GM18505 (cell line): ENCODE data around the gene MTA1.

Experiments
- ATAC-seq: cut with Tn5 transposase; IDR thresholded peaks from one replicate; pipeline ENCODE4 v1.9.1; 2021; ENCODE audit not compliant: unreplicated experiment
- POLR2A ChIP-seq: IDR thresholded peaks from 4 replicates; pipeline ENCODE4 v1.6.1; 2011; ENCODE audit warnings: borderline replicate concordance; ENCODE audit not compliant: insufficient read depth, insufficient read length; ENCODE audit errors: extremely low read depth

MTA1 gene

GRCh38 chr14:105383083-105383730 lies 36.4 kb upstream of the MTA1 start:
- no peak for TF ChIP-seq POLR2A
- ATAC-seq: no peak

DNA sequence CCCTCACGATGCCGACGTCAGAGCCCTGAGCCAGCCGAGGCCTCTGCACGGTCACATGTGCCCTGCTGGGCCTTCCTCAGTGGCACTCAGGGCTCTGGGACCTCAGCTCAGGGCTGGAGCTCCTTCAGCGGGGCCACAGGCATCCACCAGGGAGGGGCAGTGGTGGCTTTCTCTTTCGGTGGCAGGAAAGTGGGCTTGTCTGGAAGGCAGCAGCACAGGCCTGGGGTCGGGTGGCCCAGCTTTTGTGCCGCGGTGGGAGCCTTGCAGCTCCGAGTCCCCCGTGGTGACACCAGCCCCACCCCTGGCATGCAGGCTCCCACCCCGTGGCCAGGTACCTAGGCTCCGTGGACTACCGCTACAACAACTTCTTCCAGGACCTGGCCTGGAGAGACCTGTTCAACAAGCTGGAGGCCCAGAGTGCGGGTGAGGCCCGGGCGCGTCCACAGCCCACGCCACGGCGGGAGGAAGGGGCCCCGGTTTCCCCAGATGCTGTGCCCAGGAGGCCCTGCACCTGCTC lies 35.5 kb upstream of the MTA1 start:
- no peak for ATAC-seq
- TF ChIP-seq POLR2A: no peak

DNA sequence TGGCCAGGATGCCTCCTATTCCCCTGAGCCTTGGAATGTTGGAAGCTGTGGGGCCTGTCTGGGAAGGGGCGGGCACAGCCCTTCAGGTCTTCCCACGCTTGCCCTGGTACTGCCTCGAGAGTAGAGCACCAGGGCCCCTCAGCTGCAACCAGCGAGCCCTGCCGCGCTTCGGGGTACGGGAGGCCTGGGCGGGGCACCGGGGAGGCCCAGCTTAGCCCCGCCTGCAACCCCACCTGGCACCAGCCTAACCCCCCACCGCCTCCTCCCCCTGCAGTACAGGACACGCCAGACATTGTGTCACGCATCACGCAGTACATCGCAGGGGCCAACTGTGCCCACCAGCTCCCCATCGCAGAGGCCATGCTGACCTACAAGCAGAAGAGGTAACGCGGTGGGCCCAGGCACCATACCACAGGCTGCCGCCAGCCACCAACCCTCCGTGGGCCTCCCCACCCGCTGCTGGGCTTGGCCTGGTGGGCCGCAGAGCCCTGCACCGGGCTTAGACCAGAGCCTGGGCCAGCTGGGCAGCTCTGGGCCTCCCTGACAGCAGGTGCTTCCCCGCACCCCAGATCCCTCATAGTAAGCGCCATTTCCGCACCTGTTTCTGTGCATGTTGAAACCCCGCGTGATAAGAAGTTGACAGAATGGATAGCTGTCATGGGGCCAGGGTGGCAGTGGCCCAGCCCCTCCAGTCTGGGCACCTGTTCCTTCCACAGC lies 34.9 kb upstream of the MTA1 start:
- TF ChIP-seq POLR2A: no peak
- no peak for ATAC-seq

- ATAC-seq: no peak
- TF ChIP-seq POLR2A: no peak
Observed at GRCh38 chr14:105385322-105385637, 34.3 kb upstream of the MTA1 start.

GRCh38 chr14:105385698-105386365 lies 33.8 kb upstream of the MTA1 start:
- no peak for ATAC-seq
- TF ChIP-seq POLR2A: no peak

DNA sequence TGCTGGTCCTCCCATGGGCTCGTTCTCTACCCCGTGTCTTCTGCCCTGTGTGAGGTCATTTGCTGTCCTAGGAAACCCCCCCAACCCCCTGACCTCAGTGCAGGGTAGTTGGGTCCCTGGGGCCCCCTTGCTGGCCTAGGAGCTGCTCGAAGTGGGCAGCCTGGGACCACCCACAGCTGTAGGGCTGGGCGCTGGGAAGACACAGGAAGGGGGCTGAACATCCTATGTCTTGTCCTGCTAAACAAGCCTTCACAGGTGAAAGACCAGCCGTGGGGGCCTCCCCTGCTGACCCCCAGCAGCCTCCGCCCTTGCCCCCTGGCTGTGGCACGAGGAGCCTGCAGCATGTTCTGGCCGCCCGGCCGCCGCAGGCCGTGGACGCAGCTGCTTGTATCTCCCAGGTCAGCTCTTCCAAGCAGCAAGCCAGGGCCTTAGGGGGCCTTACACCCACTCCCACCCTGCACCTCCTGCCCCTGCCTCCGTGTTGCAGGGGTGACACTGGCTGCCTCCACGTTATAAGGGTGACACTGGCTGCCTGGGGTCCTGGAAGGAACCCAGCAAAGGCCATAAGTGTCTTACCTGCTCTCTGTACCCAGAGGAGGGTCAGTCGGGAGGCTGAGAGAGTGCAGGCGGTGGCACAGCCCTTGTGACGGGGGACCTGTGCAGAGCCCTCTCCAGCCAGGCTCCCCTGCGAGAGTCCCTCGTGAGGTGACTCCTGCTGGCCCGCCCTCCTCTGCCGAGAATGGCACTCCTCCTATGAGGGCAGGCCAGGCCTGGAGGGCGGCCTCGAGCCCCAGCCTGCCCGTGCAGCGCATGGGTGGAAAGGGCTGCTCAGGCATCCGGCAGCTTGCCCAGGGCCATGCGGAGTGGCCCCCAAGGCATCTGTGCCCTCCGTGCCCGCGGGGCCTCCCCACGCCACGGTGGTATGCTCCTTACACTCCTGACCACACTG lies 32.8 kb upstream of the MTA1 start:
- no peak for ATAC-seq
- TF ChIP-seq POLR2A: no peak

DNA sequence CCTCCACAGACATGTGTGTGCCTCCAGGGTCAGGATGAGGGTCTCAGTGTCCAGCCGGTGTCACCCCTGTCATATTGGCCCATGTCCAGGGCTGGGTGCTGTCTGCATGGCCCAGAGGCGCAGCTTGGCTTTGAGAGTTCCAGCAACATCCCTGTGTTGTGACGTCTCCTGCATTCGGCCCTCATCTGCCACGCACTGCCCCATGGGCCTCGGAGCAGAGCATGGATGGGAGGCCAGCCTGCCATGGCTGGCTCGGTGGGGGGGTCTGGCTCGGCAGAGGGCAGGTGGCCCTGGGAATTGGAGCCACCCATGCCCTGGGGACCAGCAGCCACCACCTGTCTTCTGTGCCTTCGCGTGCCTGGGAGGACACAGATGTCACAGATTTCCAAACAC lies 32.1 kb upstream of the MTA1 start:
- no peak for ATAC-seq
- TF ChIP-seq POLR2A: no peak

DNA sequence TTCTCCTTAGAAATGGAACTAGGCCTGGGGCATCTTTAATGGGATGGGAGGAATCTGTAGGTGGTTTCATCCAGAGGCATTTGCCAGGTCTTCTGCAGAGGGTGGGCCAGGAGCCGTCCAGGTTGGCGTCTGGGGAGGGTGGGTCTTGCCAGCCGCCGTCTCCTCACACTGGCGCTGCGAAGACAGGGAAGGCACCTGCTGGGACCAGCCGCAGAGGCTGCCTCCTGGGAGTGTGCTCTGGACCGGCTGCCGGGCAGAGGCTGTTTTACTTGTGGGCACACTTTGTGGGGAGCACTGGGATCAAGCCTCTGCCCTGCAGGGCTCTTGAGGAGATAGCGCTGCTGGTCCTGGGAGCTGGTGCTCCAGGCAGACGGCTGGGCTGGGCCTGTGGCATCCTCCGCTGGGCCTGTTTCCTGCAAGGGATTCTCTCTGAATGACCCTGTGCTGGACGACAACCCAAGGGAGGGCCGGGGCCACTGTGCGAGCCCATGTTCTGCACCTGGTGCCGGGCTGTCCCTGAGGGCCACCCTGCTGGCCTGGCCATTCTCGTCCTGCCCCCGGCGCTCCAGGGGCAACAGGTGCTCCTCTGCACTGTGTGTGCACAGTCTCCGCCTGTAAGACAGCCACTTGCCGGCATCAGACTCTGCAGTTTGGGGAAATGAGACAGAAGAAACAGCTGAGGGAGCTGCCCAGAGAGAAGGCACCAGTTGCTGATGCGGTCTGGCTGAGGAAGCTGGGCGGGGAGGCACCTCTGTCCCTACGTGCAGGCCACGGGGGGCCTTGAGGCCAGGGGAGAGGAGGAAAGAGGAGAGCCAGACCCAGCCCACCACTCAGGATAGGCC lies 31.3 kb upstream of the MTA1 start:
- ATAC-seq: no peak
- no peak for TF ChIP-seq POLR2A

DNA sequence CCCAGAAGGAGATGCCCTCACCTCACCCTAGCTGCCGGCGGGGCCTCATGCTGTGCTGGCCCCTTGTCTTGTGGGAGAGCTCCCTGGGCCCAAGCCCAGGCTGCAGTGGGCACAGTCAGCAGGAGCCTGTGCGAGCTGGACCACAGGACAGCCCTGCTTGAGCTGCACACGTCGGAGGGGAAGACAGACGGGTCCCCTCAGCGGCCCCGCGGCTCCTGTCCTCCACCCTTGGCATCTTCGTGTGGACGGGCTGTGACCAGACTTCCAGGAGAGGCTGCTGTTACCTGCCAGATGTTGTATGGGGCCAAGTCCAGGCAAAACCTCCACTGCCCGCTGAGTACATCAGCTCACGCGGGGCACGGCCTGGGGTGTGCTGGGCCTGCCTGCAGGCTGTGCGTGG lies 30.7 kb upstream of the MTA1 start:
- no peak for ATAC-seq
- TF ChIP-seq POLR2A: no peak

DNA sequence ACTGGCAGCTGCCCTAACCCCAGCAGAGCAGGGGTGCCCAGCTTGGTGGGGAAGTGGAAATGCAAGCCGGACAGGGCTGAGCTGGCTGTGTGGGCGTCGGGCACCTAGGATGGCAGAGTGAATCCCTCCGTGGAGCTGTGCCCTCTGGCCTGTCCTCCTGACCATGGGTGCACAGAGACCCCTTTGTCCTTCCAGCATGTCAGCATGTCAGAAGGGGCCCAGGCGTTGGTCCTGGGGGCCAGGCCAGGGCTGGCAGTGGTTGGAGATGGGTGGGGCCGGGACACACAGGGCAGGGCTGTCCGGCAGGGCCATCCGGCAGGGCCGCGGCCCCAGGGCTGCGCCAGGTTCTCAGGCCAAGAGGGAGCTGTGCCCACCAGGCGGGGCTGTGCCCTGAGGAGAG lies 30.1 kb upstream of the MTA1 start:
- no peak for TF ChIP-seq POLR2A
- no peak for ATAC-seq

- TF ChIP-seq POLR2A: no peak
- no peak for ATAC-seq
Observed at GRCh38 chr14:105389976-105390848, 29.4 kb upstream of the MTA1 start.
